Brain microvascular endothelial cell (primary cell): ENCODE measurements around the gene CSDE1.

Source experiments
- DNase-seq: peaks from one replicate; pipeline ENCODE4 v3.0.0-alpha.2; 2020
- H3K27ac ChIP-seq: fragments of 250-450 bp; sonication (Bioruptor Pico); 2 replicates; pipeline ENCODE4 v1.5.1; 2020; ENCODE audit warnings: mild to moderate bottlenecking, moderate library complexity
- H3K27me3 ChIP-seq: fragments of 250-450 bp; sonication (Bioruptor Pico); replicated peaks from 2 replicates; pipeline ENCODE4 v1.5.1; 2020; ENCODE audit warnings: mild to moderate bottlenecking
- H3K36me3 ChIP-seq: fragments of 250-450 bp; sonication (Bioruptor Pico); replicated peaks from 2 replicates; pipeline ENCODE4 v1.5.1; 2020; ENCODE audit warnings: mild to moderate bottlenecking
- H3K4me3 ChIP-seq: 2 replicates; pipeline ENCODE4 v1.5.1; 2011; ENCODE audit warnings: low read depth, mild to moderate bottlenecking, control low read depth, low read length, moderate library complexity
- CTCF ChIP-seq: IDR thresholded peaks from 2 replicates; pipeline ENCODE4 v1.5.1; 2011; ENCODE audit warnings: low read depth, mild to moderate bottlenecking, moderate library complexity, low read length, control low read depth, inconsistent platforms; ENCODE audit errors: missing control alignments
- in situ Hi-C: cut with HindIII; loops from 2 replicates; pipeline ENCODE4 v1.10.0; 2017; ENCODE audit warnings: low sequenced_read_pairs, low pct_ligation_motif_present

The CSDE1 gene

GRCh38 chr1:114666954-114667353 is 90.8 kb downstream of the CSDE1 start:
- no peak overlapping the region for H3K27ac ChIP-seq
- no peaks in the 10 kb centered on the region for H3K27me3 ChIP-seq
- H3K4me3 ChIP-seq = no peak overlapping the region
- DNase-seq = no peak
- no peaks in the 10 kb centered on the region for H3K36me3 ChIP-seq
- TF ChIP-seq CTCF = no peak
- in situ Hi-C loops = no loop called here
